GM19193 (cell line): ENCODE results near the gene DDX42.

Experiments used
- POLR2A ChIP-seq: IDR thresholded peaks from 4 replicates; pipeline ENCODE4 v1.6.1; 2011; ENCODE audit not compliant: insufficient read depth, insufficient read length; ENCODE audit errors: extremely low read depth

DDX42 gene

DNA sequence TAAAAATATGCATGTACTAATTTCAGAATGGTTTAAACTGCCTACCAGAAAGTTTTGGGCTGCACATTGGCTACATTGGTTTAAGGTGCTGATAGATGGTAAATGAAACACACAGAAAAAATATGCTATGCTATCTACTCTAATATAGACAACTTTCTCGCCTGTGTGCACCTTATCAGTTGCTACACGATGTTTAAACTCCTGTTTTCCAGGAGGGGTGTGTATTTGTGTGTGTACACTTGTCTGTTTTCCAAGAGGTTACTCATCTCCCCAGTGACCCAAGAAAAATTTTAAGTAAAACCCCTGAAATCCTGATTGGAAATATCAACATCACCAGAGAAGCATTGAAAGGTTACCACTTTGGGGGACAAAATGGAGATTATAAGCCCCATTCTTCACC is 31.6 kb downstream of the DDX42 start:
- TF ChIP-seq POLR2A, result no peak

GRCh38 chr17:63809970-63810369 is 36.0 kb downstream of the DDX42 start:
- TF ChIP-seq POLR2A, result no peak

DNA sequence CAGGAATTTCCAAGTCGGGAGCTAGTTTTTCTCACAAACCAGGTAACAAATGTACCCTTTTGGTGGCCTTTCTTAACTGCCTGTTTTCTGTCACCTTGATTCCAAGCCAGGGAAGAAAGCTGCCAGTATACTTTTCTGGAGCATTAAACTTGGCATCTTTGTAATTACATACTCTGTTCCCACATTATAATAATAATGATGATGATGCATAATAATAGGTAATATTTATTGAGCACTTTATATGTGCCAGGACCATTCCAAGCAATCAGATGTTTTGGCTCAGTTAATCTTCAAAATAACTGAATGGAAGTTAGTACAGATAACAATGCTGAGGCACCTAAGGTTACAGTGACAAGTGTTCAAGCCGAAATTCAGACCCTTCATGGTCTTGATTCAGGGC is 42.2 kb downstream of the DDX42 start:
- TF ChIP-seq POLR2A, result no peak

DNA sequence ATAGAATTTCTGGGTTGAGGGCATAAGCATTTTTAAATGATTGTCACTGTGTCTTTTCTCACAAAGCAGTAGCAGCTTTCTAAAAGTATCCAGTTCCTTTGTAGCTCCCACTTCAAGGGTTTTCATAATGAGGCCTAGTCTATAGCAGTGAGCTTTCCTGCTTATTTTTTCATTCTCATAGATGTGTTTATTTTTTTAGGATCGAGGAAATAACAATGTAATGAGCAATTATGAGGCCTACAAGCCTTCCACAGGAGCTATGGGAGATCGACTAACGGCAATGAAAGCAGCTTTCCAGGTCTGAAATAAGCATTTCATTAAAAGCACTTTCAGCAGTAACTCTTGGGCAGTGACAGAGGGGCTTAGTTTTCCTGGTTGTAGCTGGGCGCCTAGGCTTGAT is 42.7 kb downstream of the DDX42 start:
- TF ChIP-seq POLR2A, result no peak

- peak; percentile 34 for TF ChIP-seq POLR2A
These were observed 43.9 kb downstream of the DDX42 start for GRCh38 chr17:63817736-63818385.

GRCh38 chr17:63819131-63819530 is 45.2 kb downstream of the DDX42 start:
- no peak for TF ChIP-seq POLR2A

- no peak for TF ChIP-seq POLR2A
These were observed 45.9 kb downstream of the DDX42 start for GRCh38 chr17:63819585-63820537.

DNA sequence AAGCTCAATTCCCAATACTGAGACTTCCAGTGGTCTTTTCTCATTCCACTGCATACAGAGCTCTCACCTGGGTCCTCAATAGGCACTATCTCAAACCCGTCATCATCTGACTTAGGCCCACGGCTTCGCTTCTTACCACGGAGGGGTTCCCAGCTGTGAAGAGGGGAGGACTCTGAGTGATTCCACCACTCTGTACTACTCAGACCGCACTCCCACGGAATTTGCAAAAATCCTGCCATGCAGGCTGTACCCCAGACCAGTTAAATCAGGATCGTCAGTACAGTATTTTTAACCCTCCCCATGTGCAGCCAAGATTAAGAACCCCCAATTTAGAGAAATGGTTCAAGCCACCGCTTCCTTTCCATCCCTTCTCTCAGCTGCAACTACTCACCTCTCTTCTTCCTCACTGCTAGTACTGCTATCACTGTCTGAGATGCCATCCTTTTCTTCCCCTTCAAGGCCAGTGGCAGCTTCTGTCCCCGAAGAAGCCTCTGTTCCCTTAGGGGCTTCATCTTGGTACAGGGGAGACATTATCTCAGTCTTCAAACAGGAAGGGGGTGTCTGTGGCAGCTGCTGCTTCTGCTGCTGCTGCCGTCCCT is 47.1 kb downstream of the DDX42 start:
- TF ChIP-seq POLR2A, result no peak

DNA sequence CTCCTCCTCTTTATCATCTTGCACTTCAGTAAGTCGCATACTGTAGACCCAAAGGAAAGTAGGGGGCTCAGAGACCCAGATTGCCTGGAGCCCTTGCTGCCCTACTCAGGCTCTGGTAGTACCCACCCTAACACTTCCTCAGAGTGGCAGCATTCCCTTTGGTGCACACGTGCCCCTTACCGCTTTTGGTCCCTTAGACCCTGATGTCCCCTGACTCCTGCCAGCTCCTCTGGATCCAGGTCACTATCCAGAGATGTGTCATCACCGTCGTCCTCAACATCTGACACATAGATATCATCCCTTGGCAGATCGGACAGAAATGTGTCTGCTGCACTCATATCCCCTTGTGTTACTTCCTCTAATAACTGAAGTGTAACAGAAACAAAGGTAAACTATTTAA is 47.8 kb downstream of the DDX42 start:
- no peak for TF ChIP-seq POLR2A

- TF ChIP-seq POLR2A, result no peak
These were observed 48.6 kb downstream of the DDX42 start for GRCh38 chr17:63822537-63822936.

GRCh38 chr17:63823659-63824331 is 49.8 kb downstream of the DDX42 start:
- TF ChIP-seq POLR2A, result peak; percentile 23

GRCh38 chr17:63824362-63824761 is 50.4 kb downstream of the DDX42 start:
- TF ChIP-seq POLR2A, result no peak

- TF ChIP-seq POLR2A, result no peak
These were observed 52.6 kb downstream of the DDX42 start for GRCh38 chr17:63826468-63827001.

DNA sequence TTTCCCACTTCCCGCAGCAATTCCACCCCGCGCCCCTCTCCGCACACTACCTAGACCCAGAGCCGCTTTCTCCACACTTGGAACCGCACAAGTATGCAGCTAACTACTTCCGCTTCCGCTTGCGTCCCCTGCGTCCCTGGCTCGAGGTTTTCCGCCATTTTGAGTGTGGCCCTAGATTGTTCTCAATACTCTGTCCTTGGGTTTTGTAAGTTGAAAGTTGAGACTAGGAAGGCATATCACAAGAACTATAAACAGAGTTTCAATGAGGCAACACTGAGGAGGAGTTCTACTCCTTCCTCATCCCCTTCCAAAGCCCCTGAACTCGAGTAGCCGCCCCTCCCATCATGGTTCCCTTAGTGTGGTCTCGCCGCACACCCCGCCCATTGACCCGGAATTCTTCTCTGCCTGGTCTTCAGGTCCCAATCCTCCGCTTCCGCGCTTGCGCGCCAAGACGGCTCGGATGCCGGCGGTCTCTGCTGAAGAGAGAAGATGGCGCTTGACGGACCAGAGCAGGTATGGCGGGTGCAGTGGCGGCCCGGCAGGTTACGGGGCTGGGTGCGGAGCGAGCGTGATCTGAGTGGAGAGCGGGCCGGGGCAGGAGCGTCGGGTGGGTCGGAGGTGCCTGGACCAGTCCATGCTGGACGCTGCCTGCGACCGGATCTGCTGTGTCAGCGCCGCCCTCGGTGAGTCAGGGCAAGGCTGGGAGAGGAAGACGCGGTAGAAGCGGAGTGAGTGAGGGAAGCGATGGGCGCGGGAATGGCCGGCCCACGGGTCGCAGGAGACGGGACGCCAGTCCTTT is 53.2 kb downstream of the DDX42 start, which contains the start of the genes FTSJ3 and PSMC5:
Gene FTSJ3 (minus strand): TSS at position 662 of the 799 bp plus-strand sequence. CDS start 761 bp downstream, outside the sequence.
Gene PSMC5 (plus strand): TSS at position 430 of the 799 bp plus-strand sequence. CDS start 60 bp downstream, at position 490.
- peak; percentile 96 for TF ChIP-seq POLR2A
